ENCODE data around the gene NUMBL.

DNA sequence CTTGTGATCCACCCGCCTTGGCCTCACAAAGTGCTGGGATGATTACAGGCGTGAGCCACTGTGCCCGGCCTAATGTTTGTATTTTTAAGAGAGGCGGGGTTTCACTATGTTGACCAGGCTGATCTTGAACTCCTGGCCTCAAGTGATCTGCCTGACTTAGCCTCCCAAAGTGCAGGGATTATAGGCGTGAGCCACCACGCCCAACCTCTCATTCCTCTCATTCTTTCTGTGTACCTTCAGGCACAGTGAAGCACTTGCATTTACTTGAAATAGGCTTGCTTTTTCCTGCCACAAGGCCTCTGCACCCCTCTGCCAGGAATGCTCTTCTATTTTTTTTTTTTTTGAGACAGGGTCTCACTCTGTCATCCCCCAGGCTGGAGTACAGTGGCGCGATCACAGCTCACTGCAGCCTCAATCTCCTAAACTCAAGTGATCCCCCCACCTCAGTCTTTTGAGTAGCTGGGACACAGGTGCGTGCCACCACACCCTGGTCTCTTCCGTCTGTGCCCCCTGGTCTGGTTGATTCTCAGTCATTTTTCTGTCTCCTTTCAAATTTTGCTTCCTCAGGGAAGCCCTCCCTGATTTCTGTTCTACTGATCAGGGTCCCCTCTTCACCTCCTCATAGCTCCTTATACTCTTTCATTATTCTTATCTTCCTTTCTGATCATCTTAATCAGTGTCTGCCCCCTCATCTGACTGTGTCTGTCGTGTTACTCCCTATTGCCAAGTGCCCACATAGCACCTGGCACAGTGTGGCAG is 44.7 kb upstream of the NUMBL start:
- TF ChIP-seq CTCF (IDR thresholded peaks at IDR 0.05) (no peak), EP300 (IDR thresholded peaks at IDR 0.05) (no peak)

Data from gastroesophageal sphincter (tissue), 3 donors.